22Rv1 (cell line): ENCODE measurements around the gene MRPL27.

ENCODE experiments used
- CTCF ChIP-seq: fragments of 450-650 bp; IDR thresholded peaks from 2 replicates; pipeline ENCODE4 v1.5.1; 2017; ENCODE audit warnings: mild to moderate bottlenecking
- ZFX ChIP-seq: fragments of 450-650 bp; IDR thresholded peaks from 2 replicates; pipeline ENCODE4 v1.6.1; 2017; ENCODE audit warnings: antibody characterized with exemption, borderline replicate concordance

DNA sequence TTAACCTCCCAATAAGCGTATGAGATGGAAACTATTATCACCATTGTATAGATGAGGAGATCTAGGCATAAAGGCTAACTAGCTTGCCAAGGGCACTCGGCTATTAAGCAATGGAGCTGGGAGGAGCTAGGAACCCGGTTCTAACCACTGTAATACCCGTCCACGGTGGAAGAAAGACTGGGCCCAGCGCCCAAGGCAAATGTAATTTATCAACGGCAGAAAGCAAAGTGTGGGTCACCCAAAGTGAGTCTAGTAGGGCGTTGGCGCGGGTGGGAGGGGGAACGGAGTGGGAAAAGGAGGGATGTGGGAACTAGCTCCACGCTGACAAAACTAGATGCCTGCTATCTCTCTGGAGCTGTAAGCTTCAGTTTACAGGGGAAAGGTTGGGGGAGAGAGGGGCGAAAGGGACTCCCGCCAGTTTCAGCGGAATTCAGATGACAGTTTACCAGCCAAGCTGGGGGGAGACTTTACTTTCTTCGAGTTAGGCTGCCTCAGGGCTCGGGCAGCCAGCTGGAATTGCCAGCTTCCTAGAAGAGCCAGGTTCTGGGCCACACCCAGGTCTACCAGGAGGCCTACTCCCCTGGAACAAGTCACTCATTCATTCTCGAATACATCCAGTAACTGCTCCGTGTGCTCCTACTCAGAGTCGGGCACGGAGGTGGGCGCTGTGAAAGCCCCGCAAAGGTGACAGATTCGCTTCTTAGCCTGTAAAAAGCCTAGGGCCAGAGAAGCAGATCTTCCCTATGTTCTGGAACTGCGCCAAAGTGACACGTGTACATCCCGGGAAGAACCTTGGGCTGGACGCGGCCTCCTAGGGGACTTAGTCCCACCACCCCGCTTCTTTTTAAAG lies 23.5 kb upstream of the MRPL27 start:
- TF ChIP-seq CTCF (no peak), ZFX (no peak)
